Measurements from ENCODE around the gene MXRA7. TPM values are rescaled to one million over a fixed set of nuclear protein-coding genes. Genes with fewer than 3 reads are reported as not detected.

The MXRA7 gene
- total RNA-seq, 2 experiments from 2014 or later, result 11.4 to 12.1 TPM

DNA sequence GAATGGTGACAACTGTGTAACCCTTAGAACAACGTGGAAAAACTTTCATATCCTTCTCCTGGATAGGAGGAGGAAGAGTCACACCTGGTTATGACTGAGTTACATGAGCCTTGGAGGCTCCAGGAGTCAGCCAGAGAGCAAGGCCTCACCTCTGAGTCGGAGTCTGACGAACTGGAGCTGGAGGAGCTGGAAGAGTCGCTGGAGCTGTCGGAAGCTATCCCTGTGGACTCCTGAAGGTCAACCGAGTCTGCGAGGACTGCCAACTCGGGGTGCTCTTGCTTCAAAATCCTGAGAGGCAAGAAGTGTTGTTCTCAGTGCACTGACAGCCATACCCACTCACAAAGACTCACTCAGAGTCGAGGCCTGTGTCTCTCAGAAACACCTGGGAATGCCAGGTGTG, 9.4 kb upstream of the MXRA7 start:
- ChIA-PET CTCF (no interaction called here), POLR2A (no interaction called here)
- Histone ChIP-seq H3K27ac (ENCODE audit: low read depth in 1 of 2, low read length in 2 of 2) (no peak overlapping the region), H3K4me3 (ENCODE audit: low read length) (no peak overlapping the region), H3K4me1 (ENCODE audit: insufficient read depth, low read length) (peaks cover 47% of the 10 kb centered on the region), H3K36me3 (ENCODE audit: insufficient read depth, low read length) (peaks cover 91% of the 10 kb centered on the region), H3K27me3 (ENCODE audit: control insufficient read depth in 1 of 2, insufficient read depth in 2 of 2, low read length in 2 of 2) (no peaks in the 10 kb centered on the region), H3K9me3 (ENCODE audit: control insufficient read depth in 1 of 2, insufficient read depth in 1 of 2, low read length in 2 of 2) (no peaks in the 10 kb centered on the region)
- intact Hi-C loops (cut with DNase I, micrococcal nuclease), result no loop called here
- DNase-seq (no peak), ATAC-seq (ENCODE audit: poor library complexity) (no peak)
- Mint-ChIP-seq H3K9me3 (no peaks in the 10 kb centered on the region), H3K27me3 (no peaks in the 10 kb centered on the region), H3K36me3 (ENCODE audit: low read depth) (peaks cover 97% of the 10 kb centered on the region), H3K4me3 (no peak overlapping the region), H3K27ac (no peak overlapping the region), H3K4me1 (ENCODE audit: low read depth) (peaks cover 38% of the 10 kb centered on the region)
- TF ChIP-seq, protein P1, sequence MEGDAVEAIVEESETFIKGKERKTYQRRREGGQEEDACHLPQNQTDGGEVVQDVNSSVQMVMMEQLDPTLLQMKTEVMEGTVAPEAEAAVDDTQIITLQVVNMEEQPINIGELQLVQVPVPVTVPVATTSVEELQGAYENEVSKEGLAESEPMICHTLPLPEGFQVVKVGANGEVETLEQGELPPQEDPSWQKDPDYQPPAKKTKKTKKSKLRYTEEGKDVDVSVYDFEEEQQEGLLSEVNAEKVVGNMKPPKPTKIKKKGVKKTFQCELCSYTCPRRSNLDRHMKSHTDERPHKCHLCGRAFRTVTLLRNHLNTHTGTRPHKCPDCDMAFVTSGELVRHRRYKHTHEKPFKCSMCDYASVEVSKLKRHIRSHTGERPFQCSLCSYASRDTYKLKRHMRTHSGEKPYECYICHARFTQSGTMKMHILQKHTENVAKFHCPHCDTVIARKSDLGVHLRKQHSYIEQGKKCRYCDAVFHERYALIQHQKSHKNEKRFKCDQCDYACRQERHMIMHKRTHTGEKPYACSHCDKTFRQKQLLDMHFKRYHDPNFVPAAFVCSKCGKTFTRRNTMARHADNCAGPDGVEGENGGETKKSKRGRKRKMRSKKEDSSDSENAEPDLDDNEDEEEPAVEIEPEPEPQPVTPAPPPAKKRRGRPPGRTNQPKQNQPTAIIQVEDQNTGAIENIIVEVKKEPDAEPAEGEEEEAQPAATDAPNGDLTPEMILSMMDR (IDR thresholded peaks at IDR 0.05), result no peak

DNA sequence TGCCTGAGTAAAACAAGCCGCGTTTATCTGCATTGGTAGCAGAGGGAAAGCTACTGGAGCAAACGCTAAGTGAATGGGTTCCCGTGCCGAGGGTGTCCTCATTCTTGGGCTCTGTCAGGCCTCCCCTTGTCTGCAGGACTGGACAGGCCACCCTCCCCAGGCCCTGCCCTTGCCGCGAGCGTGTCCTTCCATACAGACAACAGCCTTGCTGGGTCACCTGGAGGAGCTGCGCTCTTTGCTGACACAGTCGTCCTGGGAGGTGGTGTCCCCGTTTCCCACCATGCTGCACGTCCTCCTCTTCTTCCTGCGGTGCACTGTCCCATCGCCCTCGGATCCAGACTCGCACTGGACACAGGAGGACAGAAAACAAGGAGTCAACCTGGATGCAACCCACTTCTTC, 7.8 kb upstream of the MXRA7 start:
- no peak for ATAC-seq (ENCODE audit: poor library complexity)
- Histone ChIP-seq H3K27me3 (ENCODE audit: control insufficient read depth in 1 of 2, insufficient read depth in 2 of 2, low read length in 2 of 2) (no peaks in the 10 kb centered on the region), H3K36me3 (ENCODE audit: insufficient read depth, low read length) (peaks cover 84% of the 10 kb centered on the region), H3K4me1 (ENCODE audit: insufficient read depth, low read length) (peaks cover 40% of the 10 kb centered on the region), H3K27ac (ENCODE audit: low read depth in 1 of 2, low read length in 2 of 2) (no peak overlapping the region), H3K9me3 (ENCODE audit: control insufficient read depth in 1 of 2, insufficient read depth in 1 of 2, low read length in 2 of 2) (no peaks in the 10 kb centered on the region), H3K4me3 (ENCODE audit: low read length) (no peak overlapping the region)
- DNase-seq, result no peak
- intact Hi-C loops (cut with DNase I, micrococcal nuclease), result no loop called here
- Mint-ChIP-seq H3K27ac (no peak overlapping the region), H3K27me3 (no peaks in the 10 kb centered on the region), H3K36me3 (ENCODE audit: low read depth) (peaks cover 92% of the 10 kb centered on the region), H3K9me3 (no peaks in the 10 kb centered on the region), H3K4me3 (no peak overlapping the region), H3K4me1 (ENCODE audit: low read depth) (peaks cover 43% of the 10 kb centered on the region)
- TF ChIP-seq, protein P1 (IDR thresholded peaks at IDR 0.05), result no peak
- ChIA-PET POLR2A (interaction anchor here (3.9 kb wide), 1 partner anchor 8 kb away, joined by 26 read pairs; the partner anchor contains the start of genes JMJD6 and METTL23), CTCF (no interaction called here)

DNA sequence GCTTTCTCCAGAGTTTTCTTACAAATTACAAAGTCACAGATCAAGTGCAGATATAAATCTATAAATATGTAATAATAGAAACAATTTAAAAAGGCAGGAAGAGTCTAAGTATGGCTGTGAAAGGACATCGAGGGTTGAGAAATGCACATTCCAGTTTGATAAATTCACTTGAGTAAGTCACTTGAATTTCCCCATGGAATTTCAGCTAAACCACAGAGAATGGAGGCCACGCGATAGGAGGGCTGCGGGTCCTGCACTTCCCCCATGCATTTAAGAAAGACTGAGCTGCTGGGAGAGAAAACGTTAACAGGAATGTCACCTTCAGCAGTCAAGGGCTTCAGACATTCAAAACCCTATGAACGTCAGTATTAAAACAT, 6.1 kb upstream of the MXRA7 start:
- Histone ChIP-seq H3K27me3 (ENCODE audit: control insufficient read depth in 1 of 2, insufficient read depth in 2 of 2, low read length in 2 of 2) (no peaks in the 10 kb centered on the region), H3K36me3 (ENCODE audit: insufficient read depth, low read length) (peaks cover 75% of the 10 kb centered on the region), H3K27ac (ENCODE audit: low read depth in 1 of 2, low read length in 2 of 2) (no peak overlapping the region), H3K4me1 (ENCODE audit: insufficient read depth, low read length) (peaks cover 24% of the 10 kb centered on the region), H3K4me3 (ENCODE audit: low read length) (no peak overlapping the region), H3K9me3 (ENCODE audit: control insufficient read depth in 1 of 2, insufficient read depth in 1 of 2, low read length in 2 of 2) (no peaks in the 10 kb centered on the region)
- Mint-ChIP-seq H3K9me3 (no peaks in the 10 kb centered on the region), H3K27ac (peak overlapping the region; percentile 96), H3K4me3 (no peak overlapping the region), H3K27me3 (no peaks in the 10 kb centered on the region), H3K4me1 (ENCODE audit: low read depth) (peaks cover 43% of the 10 kb centered on the region), H3K36me3 (ENCODE audit: low read depth) (peaks cover 79% of the 10 kb centered on the region)
- ChIA-PET CTCF (interaction anchor here (1.1 to 2.3 kb wide), 2 partner anchors 9 to 194 kb away, joined by 3 to 6 read pairs; no protein-coding TSS in a partner anchor), POLR2A (interaction anchor here (1.1 to 6.7 kb wide), 3 partner anchors 10 to 45 kb away, joined by 4 to 63 read pairs (median 26); partner anchors contain the start of genes JMJD6, METTL23, MFSD11 and SRSF2)
- intact Hi-C loops (cut with DNase I, micrococcal nuclease), result loop anchor here in 1 of 2 experiments (1.0 kb wide), 1 partner anchor 20 kb away; the partner anchor contains the start of gene SRSF2
- DNase-seq (no peak), ATAC-seq (ENCODE audit: poor library complexity) (no peak)
- TF ChIP-seq, protein P1 (IDR thresholded peaks at IDR 0.05), result no peak

Data from CD4-positive, alpha-beta T cell (primary cell).